ENCODE measurements around the gene VARS2.

- TF ChIP-seq CTCF (IDR thresholded peaks at IDR 0.05; ENCODE audit: low read depth, low read length) (no peak), EZH2phosphoT487 (IDR thresholded peaks at IDR 0.05; ENCODE audit: low read depth) (no peak)
Measured at GRCh38 chr6:30875244-30876038, 38.6 kb upstream of the VARS2 start.
